Dedifferentiated amniotic fluid mesenchymal stem cell (primary cell): ENCODE measurements around the gene ANKRD11.

Source experiments
- DNase-seq: peaks from one replicate; pipeline ENCODE4 v3.0.0-alpha.2; 2016; ENCODE audit errors: extremely low spot score

Gene ANKRD11

GRCh38 chr16:89233678-89234490 is 256.5 kb downstream of the ANKRD11 start:
- DNase-seq, result peak; percentile 13

- DNase-seq, result peak; percentile 5
These were observed 258.3 kb downstream of the ANKRD11 start for GRCh38 chr16:89232107-89232506.

- DNase-seq, result no peak
These were observed 260.1 kb downstream of the ANKRD11 start for GRCh38 chr16:89230255-89230654.

- no peak for DNase-seq
These were observed 265.7 kb downstream of the ANKRD11 start for GRCh38 chr16:89224665-89225064.

- no peak for DNase-seq
These were observed 267.4 kb downstream of the ANKRD11 start for GRCh38 chr16:89222931-89223330.

- DNase-seq, result no peak
These were observed 268.8 kb downstream of the ANKRD11 start for GRCh38 chr16:89221604-89222003.

- DNase-seq, result no peak
These were observed 271.0 kb downstream of the ANKRD11 start for GRCh38 chr16:89219365-89219764.
